NCI-H2107 treated with DMSO at 0.1 percent for 48 hours (cell line): ENCODE measurements around the gene SLC8A2.

Source experiments
- DNase-seq: peaks from one replicate; lab custom pipeline; 2025; ENCODE audit not compliant: unreplicated experiment; lab: John Stamatoyannopoulos, UW

Gene SLC8A2

GRCh38 chr19:47503130-47503825 is 31.6 kb upstream of the SLC8A2 start:
- no peak for DNase-seq

- no peak for DNase-seq
Observed at GRCh38 chr19:47499863-47500830, 28.5 kb upstream of the SLC8A2 start.

GRCh38 chr19:47499371-47499770 is 27.7 kb upstream of the SLC8A2 start:
- no peak for DNase-seq

GRCh38 chr19:47498561-47498960 is 26.9 kb upstream of the SLC8A2 start:
- DNase-seq = no peak

- DNase-seq = no peak
Observed at GRCh38 chr19:47497821-47498520, 26.3 kb upstream of the SLC8A2 start.

GRCh38 chr19:47497050-47497766 is 25.5 kb upstream of the SLC8A2 start:
- DNase-seq = no peak

- peak; percentile 46 for DNase-seq
Observed at GRCh38 chr19:47495478-47496372, 24.0 kb upstream of the SLC8A2 start.

- no peak for DNase-seq
Observed at GRCh38 chr19:47494729-47495128, 23.0 kb upstream of the SLC8A2 start.

- no peak for DNase-seq
Observed at GRCh38 chr19:47494211-47494547, 22.5 kb upstream of the SLC8A2 start.

GRCh38 chr19:47493378-47494210 is 21.9 kb upstream of the SLC8A2 start:
- no peak for DNase-seq

- no peak for DNase-seq
Observed at GRCh38 chr19:47492571-47493377, 21.1 kb upstream of the SLC8A2 start.

GRCh38 chr19:47492137-47492533 is 20.4 kb upstream of the SLC8A2 start:
- no peak for DNase-seq

GRCh38 chr19:47491358-47492136 is 19.9 kb upstream of the SLC8A2 start:
- DNase-seq = no peak

GRCh38 chr19:47490847-47491246 is 19.2 kb upstream of the SLC8A2 start:
- no peak for DNase-seq

- no peak for DNase-seq
Observed at GRCh38 chr19:47490031-47490430, 18.3 kb upstream of the SLC8A2 start.

- DNase-seq = no peak
Observed at GRCh38 chr19:47489072-47489914, 17.6 kb upstream of the SLC8A2 start.
